ENCODE results near the gene PRAMEF2.
"Not testable (repeated sequence)": the region's sequence is repeated elsewhere in the genome, so short reads cannot be mapped to it uniquely, and the experiment has no call there.

- not testable (repeated sequence) for TF ChIP-seq CTCF, POLR2A (IDR thresholded peaks at IDR 0.05)
These were observed 23.6 kb upstream of the PRAMEF2 start for GRCh38 chr1:12833251-12833650.
